Liver (tissue), 9 donors: Measurements from ENCODE around the gene RBMS2. TPM values are rescaled to one million over a fixed set of nuclear protein-coding genes. Genes with fewer than 3 reads are reported as not detected.
A peak's percentile ranks its signal among the peaks of the same experiment; 100 is the strongest.

Experiments
- DNase-seq: peaks from one replicate; pipeline ENCODE4 v3.0.0-alpha.2; 2017; ENCODE audit warnings: low spot score
- H3K27ac ChIP-seq, 2 donors: one replicate each; pipeline ENCODE4 v1.7.0; 2013; ENCODE audit warnings: inconsistent platforms in 2 of 2, low read length in 2 of 2, control low read depth in 1 of 2, low read depth in 1 of 2, mild to moderate bottlenecking in 1 of 2
- H3K27me3 ChIP-seq, 4 donors: one replicate each; pipeline versions ENCODE4 v1.6.1 to v1.7.0; 2013; ENCODE audit warnings: low read length in 3 of 4, inconsistent platforms in 1 of 4, mild to moderate bottlenecking in 1 of 4, moderate library complexity in 1 of 4; ENCODE audit not compliant: control insufficient read depth in 4 of 4, insufficient read depth in 4 of 4
- H3K36me3 ChIP-seq, 4 donors: one replicate each; pipeline versions ENCODE4 v1.6.1 to v1.7.0; 2013; ENCODE audit warnings: low read length in 3 of 4, mild to moderate bottlenecking in 3 of 4, low read depth in 1 of 4, moderate library complexity in 1 of 4; ENCODE audit not compliant: control insufficient read depth in 4 of 4, insufficient read depth in 3 of 4
- H3K4me1 ChIP-seq, 4 donors: one replicate each; pipeline versions ENCODE4 v1.6.1 to v1.7.0; 2013; ENCODE audit warnings: low read length in 3 of 4, mild to moderate bottlenecking in 3 of 4, moderate library complexity in 1 of 4; ENCODE audit not compliant: control insufficient read depth in 4 of 4, insufficient read depth in 4 of 4
- H3K4me3 ChIP-seq, 3 donors: one replicate each; pipeline versions ENCODE4 v1.6.1 to v1.7.0; 2013; ENCODE audit warnings: low read length in 3 of 3, control low read depth in 1 of 3, low read depth in 1 of 3, mild to moderate bottlenecking in 1 of 3
- H3K9ac ChIP-seq, 2 donors: one replicate each; pipeline ENCODE4 v1.7.0; 2013; ENCODE audit warnings: low read length in 2 of 2, mild to moderate bottlenecking in 2 of 2, moderate library complexity in 2 of 2, control low read depth in 1 of 2, low read depth in 1 of 2
- H3K9me3 ChIP-seq, 4 donors: one replicate each; pipeline versions ENCODE4 v1.6.1 to v1.7.0; 2013; ENCODE audit warnings: low read length in 3 of 4; ENCODE audit not compliant: control insufficient read depth in 4 of 4
- FOXA1 ChIP-seq: IDR thresholded peaks from 2 replicates; pipeline ENCODE4 v1.6.1; 2016; ENCODE audit warnings: antibody characterized with exemption
- FOXA2 ChIP-seq: IDR thresholded peaks from 2 replicates; pipeline ENCODE4 v1.6.1; 2016; ENCODE audit warnings: antibody characterized with exemption
- GABPA ChIP-seq, 2 donors: IDR thresholded peaks in 1 of 2; conservative IDR thresholded peaks in 1 of 2; 2 replicates each; pipeline ENCODE4 v1.6.1; 2016; ENCODE audit warnings: antibody characterized with exemption in 2 of 2, mild to moderate bottlenecking in 1 of 2, moderate library complexity in 1 of 2
- HNF4A ChIP-seq, 2 donors: conservative IDR thresholded peaks; 2 replicates each; pipeline ENCODE4 v1.6.1; 2016; ENCODE audit warnings: antibody characterized with exemption in 2 of 2, mild to moderate bottlenecking in 2 of 2
- HNF4G ChIP-seq: IDR thresholded peaks from 2 replicates; pipeline ENCODE4 v1.6.1; 2016; ENCODE audit warnings: antibody characterized with exemption
- JUND ChIP-seq, 2 donors: IDR thresholded peaks; 2 replicates each; pipeline ENCODE4 v1.6.1; 2016; ENCODE audit warnings: antibody characterized with exemption in 2 of 2
- NR2F2 ChIP-seq: IDR thresholded peaks from 2 replicates; pipeline ENCODE4 v1.6.1; 2016; ENCODE audit warnings: antibody characterized with exemption
- RAD21 ChIP-seq, 2 donors: IDR thresholded peaks; 2 replicates each; pipeline ENCODE4 v1.6.1; 2016; ENCODE audit warnings: antibody characterized with exemption in 2 of 2, mild to moderate bottlenecking in 2 of 2
- RXRA ChIP-seq, 2 donors: IDR thresholded peaks; 2 replicates each; pipeline ENCODE4 v1.6.1; 2017 to 2018; ENCODE audit warnings: antibody characterized with exemption in 2 of 2, mild to moderate bottlenecking in 1 of 2
- SP1 ChIP-seq: IDR thresholded peaks from 2 replicates; pipeline ENCODE4 v1.6.1; 2018; ENCODE audit warnings: antibody characterized with exemption, mild to moderate bottlenecking
- TAF1 ChIP-seq: conservative IDR thresholded peaks from 2 replicates; pipeline ENCODE4 v1.6.1; 2016; ENCODE audit warnings: antibody characterized with exemption, mild to moderate bottlenecking
- YY1 ChIP-seq: IDR thresholded peaks from 2 replicates; pipeline ENCODE4 v1.6.1; 2016; ENCODE audit warnings: antibody characterized with exemption, mild to moderate bottlenecking
- WGBS: extraction: QIAGEN DNeasy Blood & Tissue Kit; methylation state at CpG from one replicate; pipeline ENCODE4 v1.1.7; 2013; 5-methylcytosine and 5-hydroxymethylcytosine counted together
- polyA plus RNA-seq, 2 donors: library from polyadenylated mRNA; stranded (reverse) in 1 of 2; unstranded in 1 of 2; fragments of 200-250 nt in 1 of 2; fragments of >200 nt in 1 of 2; fragmentation: Nextera tagmentation in 1 of 2; extraction: Ambion mirVana in 1 of 2; gene quantifications; one replicate each; pipeline versions ENCODE4 v1.2.1 to v1.2.3, GENCODE V29; 2013 to 2015
- total RNA-seq, 2 donors: library from RNA; depleted of rRNA; stranded (reverse); fragments of >200 nt; gene quantifications; one replicate each; pipeline ENCODE4 v1.2.3, GENCODE V29; 2014
- TF ChIP-seq, protein P1 (sequence below): fragments of 150-350 bp; IDR thresholded peaks from 2 replicates; pipeline ENCODE4 v1.5.1; 2017; ENCODE audit warnings: improper control_type of control experiment, low read depth, low read length; ENCODE audit not compliant: missing input control
- TF ChIP-seq, protein P2 (sequence below): IDR thresholded peaks from 2 replicates; pipeline ENCODE4 v1.6.1; 2016; ENCODE audit warnings: antibody characterized with exemption
- TF ChIP-seq, protein P3 (sequence below): IDR thresholded peaks from 2 replicates; pipeline ENCODE4 v1.6.1; 2016; ENCODE audit warnings: antibody characterized with exemption, mild to moderate bottlenecking
- TF ChIP-seq, protein P4 (sequence below): IDR thresholded peaks from 2 replicates; pipeline ENCODE4 v1.6.1; 2016; ENCODE audit warnings: antibody characterized with exemption
- TF ChIP-seq, protein P5 (sequence below): IDR thresholded peaks from 2 replicates; pipeline ENCODE4 v1.6.1; 2016; ENCODE audit warnings: antibody characterized with exemption
- donor health status: healthy.
- donor health status: healthy.
- donor health status: healthy.
- donor health status: healthy.
- donor health status: healthy.

RBMS2 gene
- total and polyA plus RNA-seq, 4 donors, result 1.2 to 3.8 (median 1.8) TPM

DNA sequence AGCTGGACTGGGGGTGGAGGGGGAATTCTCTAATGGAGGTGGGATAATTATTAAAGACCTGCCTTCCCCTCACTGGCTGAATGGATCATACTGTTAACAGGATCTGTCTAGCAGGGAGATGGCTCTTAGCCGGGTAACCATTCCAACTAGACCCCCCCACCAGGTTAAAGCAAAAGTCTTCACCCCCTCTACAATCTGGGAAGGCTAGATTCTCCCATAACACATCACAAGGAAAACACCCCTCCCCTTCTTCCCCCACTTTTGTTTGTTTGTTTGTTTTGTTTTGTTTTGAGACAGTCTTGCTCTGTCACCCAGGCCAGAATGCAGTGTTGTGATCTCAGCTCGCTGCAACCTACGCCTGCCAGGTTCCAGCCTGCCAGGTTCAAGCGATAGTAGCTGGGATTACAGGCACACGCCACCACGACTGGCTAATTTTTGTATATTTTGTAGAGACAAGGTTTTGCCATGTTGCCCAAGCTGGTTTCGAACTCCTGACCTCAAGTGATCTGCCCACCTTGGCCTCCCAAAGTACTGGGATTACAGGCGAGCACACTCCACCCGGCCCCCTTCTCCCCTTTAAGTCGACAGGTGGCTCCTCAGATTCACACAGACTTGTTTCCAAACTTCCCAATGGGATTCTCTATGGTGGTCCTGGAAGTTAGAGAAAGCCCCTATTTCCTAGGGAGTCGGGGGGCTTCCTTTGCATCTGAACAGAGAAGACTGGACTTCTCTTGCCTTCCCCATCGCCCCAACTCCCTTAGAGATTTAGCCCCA is 112.0 kb downstream of the RBMS2 start (continued):
- TF ChIP-seq, protein P1, sequence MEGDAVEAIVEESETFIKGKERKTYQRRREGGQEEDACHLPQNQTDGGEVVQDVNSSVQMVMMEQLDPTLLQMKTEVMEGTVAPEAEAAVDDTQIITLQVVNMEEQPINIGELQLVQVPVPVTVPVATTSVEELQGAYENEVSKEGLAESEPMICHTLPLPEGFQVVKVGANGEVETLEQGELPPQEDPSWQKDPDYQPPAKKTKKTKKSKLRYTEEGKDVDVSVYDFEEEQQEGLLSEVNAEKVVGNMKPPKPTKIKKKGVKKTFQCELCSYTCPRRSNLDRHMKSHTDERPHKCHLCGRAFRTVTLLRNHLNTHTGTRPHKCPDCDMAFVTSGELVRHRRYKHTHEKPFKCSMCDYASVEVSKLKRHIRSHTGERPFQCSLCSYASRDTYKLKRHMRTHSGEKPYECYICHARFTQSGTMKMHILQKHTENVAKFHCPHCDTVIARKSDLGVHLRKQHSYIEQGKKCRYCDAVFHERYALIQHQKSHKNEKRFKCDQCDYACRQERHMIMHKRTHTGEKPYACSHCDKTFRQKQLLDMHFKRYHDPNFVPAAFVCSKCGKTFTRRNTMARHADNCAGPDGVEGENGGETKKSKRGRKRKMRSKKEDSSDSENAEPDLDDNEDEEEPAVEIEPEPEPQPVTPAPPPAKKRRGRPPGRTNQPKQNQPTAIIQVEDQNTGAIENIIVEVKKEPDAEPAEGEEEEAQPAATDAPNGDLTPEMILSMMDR, result no peak
- TF ChIP-seq RAD21 (IDR thresholded peaks at IDR 0.05) (no peak), TAF1 (no peak), FOXA2 (no peak)

DNA sequence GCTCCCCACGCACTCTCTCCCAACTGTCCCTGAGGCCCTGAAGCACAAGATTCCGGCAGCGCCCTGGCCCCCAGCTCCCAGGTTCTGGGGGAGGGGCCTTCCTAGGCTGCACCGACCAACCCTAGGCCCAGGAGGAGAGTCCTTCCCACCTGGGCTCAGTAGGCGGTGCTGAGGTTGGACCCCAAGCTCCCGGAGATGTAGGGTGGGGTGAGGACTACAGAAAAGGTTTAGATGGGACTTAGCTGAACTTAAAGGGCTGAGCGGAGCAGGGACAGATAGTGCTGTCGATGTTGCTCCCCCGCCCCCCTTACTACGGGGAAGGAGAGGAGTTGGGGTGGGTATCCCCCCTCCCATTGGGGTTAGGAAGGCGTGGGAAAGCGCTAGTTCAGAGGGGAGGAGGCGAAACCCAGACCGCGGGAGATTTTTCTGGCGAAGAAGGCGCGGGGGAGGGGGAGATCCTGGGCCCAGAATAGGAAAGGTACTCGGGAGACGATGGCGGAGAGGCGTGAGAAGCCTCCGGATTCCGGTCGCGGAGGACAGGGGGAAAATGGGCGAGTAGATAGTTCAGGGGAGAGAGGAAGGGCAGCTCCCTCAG is 112.7 kb downstream of the RBMS2 start:
- Histone ChIP-seq H3K4me1 (peaks cover 14 to 72% (median 61%) of the 10 kb centered on the region in 4 donors), H3K9me3 (no peaks in the 10 kb centered on the region), H3K27me3 (no peaks in the 10 kb centered on the region), H3K36me3 (peaks cover 7 to 16% (median 12%) of the 10 kb centered on the region in 4 donors), H3K4me3 (peak overlapping the region; percentile 76 to 81 (median 80)), H3K27ac (peak overlapping the region; percentile 86 to 92), H3K9ac (peak overlapping the region; percentile 52 to 63)
- whole genome bisulfite sequencing, result 2% methylated on average over 27 of the region's 27 CpGs
- TF ChIP-seq, protein P2, sequence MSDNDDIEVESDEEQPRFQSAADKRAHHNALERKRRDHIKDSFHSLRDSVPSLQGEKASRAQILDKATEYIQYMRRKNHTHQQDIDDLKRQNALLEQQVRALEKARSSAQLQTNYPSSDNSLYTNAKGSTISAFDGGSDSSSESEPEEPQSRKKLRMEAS, result no peak
- no peak for TF ChIP-seq HNF4G
- TF ChIP-seq, protein P1, result no peak
- no peak for TF ChIP-seq RAD21 (IDR thresholded peaks at IDR 0.05)
- TF ChIP-seq NR2F2, result no peak
- TF ChIP-seq HNF4A (conservative IDR thresholded peaks at IDR 0.05), result no peak
- TF ChIP-seq FOXA1, result no peak
- TF ChIP-seq YY1, result no peak
- TF ChIP-seq SP1, result no peak
- no peak for TF ChIP-seq TAF1
- TF ChIP-seq RXRA (IDR thresholded peaks at IDR 0.05), result no peak
- TF ChIP-seq, protein P3, sequence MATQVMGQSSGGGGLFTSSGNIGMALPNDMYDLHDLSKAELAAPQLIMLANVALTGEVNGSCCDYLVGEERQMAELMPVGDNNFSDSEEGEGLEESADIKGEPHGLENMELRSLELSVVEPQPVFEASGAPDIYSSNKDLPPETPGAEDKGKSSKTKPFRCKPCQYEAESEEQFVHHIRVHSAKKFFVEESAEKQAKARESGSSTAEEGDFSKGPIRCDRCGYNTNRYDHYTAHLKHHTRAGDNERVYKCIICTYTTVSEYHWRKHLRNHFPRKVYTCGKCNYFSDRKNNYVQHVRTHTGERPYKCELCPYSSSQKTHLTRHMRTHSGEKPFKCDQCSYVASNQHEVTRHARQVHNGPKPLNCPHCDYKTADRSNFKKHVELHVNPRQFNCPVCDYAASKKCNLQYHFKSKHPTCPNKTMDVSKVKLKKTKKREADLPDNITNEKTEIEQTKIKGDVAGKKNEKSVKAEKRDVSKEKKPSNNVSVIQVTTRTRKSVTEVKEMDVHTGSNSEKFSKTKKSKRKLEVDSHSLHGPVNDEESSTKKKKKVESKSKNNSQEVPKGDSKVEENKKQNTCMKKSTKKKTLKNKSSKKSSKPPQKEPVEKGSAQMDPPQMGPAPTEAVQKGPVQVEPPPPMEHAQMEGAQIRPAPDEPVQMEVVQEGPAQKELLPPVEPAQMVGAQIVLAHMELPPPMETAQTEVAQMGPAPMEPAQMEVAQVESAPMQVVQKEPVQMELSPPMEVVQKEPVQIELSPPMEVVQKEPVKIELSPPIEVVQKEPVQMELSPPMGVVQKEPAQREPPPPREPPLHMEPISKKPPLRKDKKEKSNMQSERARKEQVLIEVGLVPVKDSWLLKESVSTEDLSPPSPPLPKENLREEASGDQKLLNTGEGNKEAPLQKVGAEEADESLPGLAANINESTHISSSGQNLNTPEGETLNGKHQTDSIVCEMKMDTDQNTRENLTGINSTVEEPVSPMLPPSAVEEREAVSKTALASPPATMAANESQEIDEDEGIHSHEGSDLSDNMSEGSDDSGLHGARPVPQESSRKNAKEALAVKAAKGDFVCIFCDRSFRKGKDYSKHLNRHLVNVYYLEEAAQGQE, result no peak
- TF ChIP-seq JUND (IDR thresholded peaks at IDR 0.05), result no peak
- TF ChIP-seq, protein P4, sequence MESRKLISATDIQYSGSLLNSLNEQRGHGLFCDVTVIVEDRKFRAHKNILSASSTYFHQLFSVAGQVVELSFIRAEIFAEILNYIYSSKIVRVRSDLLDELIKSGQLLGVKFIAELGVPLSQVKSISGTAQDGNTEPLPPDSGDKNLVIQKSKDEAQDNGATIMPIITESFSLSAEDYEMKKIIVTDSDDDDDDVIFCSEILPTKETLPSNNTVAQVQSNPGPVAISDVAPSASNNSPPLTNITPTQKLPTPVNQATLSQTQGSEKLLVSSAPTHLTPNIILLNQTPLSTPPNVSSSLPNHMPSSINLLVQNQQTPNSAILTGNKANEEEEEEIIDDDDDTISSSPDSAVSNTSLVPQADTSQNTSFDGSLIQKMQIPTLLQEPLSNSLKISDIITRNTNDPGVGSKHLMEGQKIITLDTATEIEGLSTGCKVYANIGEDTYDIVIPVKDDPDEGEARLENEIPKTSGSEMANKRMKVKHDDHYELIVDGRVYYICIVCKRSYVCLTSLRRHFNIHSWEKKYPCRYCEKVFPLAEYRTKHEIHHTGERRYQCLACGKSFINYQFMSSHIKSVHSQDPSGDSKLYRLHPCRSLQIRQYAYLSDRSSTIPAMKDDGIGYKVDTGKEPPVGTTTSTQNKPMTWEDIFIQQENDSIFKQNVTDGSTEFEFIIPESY, result no peak
- no peak for TF ChIP-seq FOXA2
- no peak for TF ChIP-seq GABPA (IDR thresholded peaks at IDR 0.05 in 1 of 2, conservative IDR thresholded peaks at IDR 0.05 in 1 of 2)
- TF ChIP-seq, protein P5, sequence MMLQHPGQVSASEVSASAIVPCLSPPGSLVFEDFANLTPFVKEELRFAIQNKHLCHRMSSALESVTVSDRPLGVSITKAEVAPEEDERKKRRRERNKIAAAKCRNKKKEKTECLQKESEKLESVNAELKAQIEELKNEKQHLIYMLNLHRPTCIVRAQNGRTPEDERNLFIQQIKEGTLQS, result no peak
- peak; percentile 66 for DNase-seq
